ENCODE measurements around the gene CD55.

Gene CD55

GRCh38 chr1:207329469-207329868 is 8.0 kb downstream of the CD55 start:
- ChIA-PET CTCF (interaction anchor here (0.6 kb wide), 1 partner anchor 281 kb away, joined by 3 read pairs; no protein-coding TSS in a partner anchor), POLR2A (interaction anchor here (0.7 kb wide), 1 partner anchor 8 kb away, joined by 3 read pairs; the partner anchor contains the start of gene CD55)
- TF ChIP-seq ZNF384 (IDR thresholded peaks at IDR 0.05) (no peak), SUZ12 (IDR thresholded peaks at IDR 0.05) (no peak), FOXA1 (IDR thresholded peaks at IDR 0.05) (no peak), ELF4 (IDR thresholded peaks at IDR 0.05) (no peak)
- DNase-seq (ENCODE audit: extremely low spot score), result no peak

GRCh38 chr1:207330011-207330710 is 8.7 kb downstream of the CD55 start:
- CTCF ChIA-PET, result interaction anchor here (0.6 kb wide), 1 partner anchor 281 kb away, joined by 3 read pairs; no protein-coding TSS in a partner anchor
- POLR2A ChIA-PET, result interaction anchor here (0.7 kb wide), 1 partner anchor 9 kb away, joined by 3 read pairs; the partner anchor contains the start of gene CD55
- DNase-seq (ENCODE audit: extremely low spot score), result no peak
- TF ChIP-seq NFRKB (IDR thresholded peaks at IDR 0.05), result no peak
- no peak for TF ChIP-seq TARDBP (IDR thresholded peaks at IDR 0.05)
- TF ChIP-seq ZNF384 (IDR thresholded peaks at IDR 0.05), result no peak
- no peak for TF ChIP-seq ARNT (IDR thresholded peaks at IDR 0.05)
- TF ChIP-seq SUZ12 (IDR thresholded peaks at IDR 0.05), result no peak
- TF ChIP-seq L3MBTL2 (conservative IDR thresholded peaks at IDR 0.05), result no peak
- TF ChIP-seq BHLHE40 (IDR thresholded peaks at IDR 0.05; ENCODE audit: borderline replicate concordance), result no peak
- TF ChIP-seq SP1 (IDR thresholded peaks at IDR 0.05), result no peak
- no peak for TF ChIP-seq PKNOX1 (IDR thresholded peaks at IDR 0.05)

GRCh38 chr1:207331354-207332313 is 10.2 kb downstream of the CD55 start:
- CTCF ChIA-PET, result no interaction called here
- DNase-seq (ENCODE audit: extremely low spot score), result no peak
- TF ChIP-seq FOXK2 (IDR thresholded peaks at IDR 0.05), result no peak
- no peak for TF ChIP-seq NFRKB (IDR thresholded peaks at IDR 0.05)
- no peak for TF ChIP-seq LEF1 (IDR thresholded peaks at IDR 0.05; ENCODE audit: borderline replicate concordance)
- no peak for TF ChIP-seq CTBP1 (IDR thresholded peaks at IDR 0.05; ENCODE audit: borderline replicate concordance)
- TF ChIP-seq ZNF384 (IDR thresholded peaks at IDR 0.05), result no peak
- TF ChIP-seq ARNT (IDR thresholded peaks at IDR 0.05), result no peak
- TF ChIP-seq FOXA1 (IDR thresholded peaks at IDR 0.05), result no peak
- POLR2A ChIA-PET, result no interaction called here

- CTCF ChIA-PET, result no interaction called here
- DNase-seq (ENCODE audit: extremely low spot score), result no peak
- POLR2A ChIA-PET, result no interaction called here
- TF ChIP-seq CTBP1 (IDR thresholded peaks at IDR 0.05; ENCODE audit: borderline replicate concordance) (no peak), L3MBTL2 (conservative IDR thresholded peaks at IDR 0.05) (no peak), SUZ12 (IDR thresholded peaks at IDR 0.05) (no peak), HDGF (IDR thresholded peaks at IDR 0.05; ENCODE audit: borderline replicate concordance) (no peak), FOXA1 (IDR thresholded peaks at IDR 0.05) (no peak), ELF4 (IDR thresholded peaks at IDR 0.05) (no peak), SP1 (IDR thresholded peaks at IDR 0.05) (no peak), NFRKB (IDR thresholded peaks at IDR 0.05) (no peak), LEF1 (IDR thresholded peaks at IDR 0.05; ENCODE audit: borderline replicate concordance) (no peak), TARDBP (IDR thresholded peaks at IDR 0.05) (no peak), ZNF384 (IDR thresholded peaks at IDR 0.05) (no peak), ARNT (IDR thresholded peaks at IDR 0.05) (no peak), BHLHE40 (IDR thresholded peaks at IDR 0.05; ENCODE audit: borderline replicate concordance) (no peak), FOXK2 (IDR thresholded peaks at IDR 0.05) (no peak), FOXM1 (IDR thresholded peaks at IDR 0.05; ENCODE audit: borderline replicate concordance) (no peak), PKNOX1 (IDR thresholded peaks at IDR 0.05) (no peak)
These were observed 11.6 kb downstream of the CD55 start for GRCh38 chr1:207333009-207333600.

GRCh38 chr1:207333620-207334019 is 12.1 kb downstream of the CD55 start:
- no peak for TF ChIP-seq ARNT (IDR thresholded peaks at IDR 0.05)
- no peak for TF ChIP-seq BHLHE40 (IDR thresholded peaks at IDR 0.05; ENCODE audit: borderline replicate concordance)
- no peak for TF ChIP-seq SUZ12 (IDR thresholded peaks at IDR 0.05)
- TF ChIP-seq HDGF (IDR thresholded peaks at IDR 0.05; ENCODE audit: borderline replicate concordance), result no peak
- no peak for TF ChIP-seq ELF4 (IDR thresholded peaks at IDR 0.05)
- no peak for TF ChIP-seq LEF1 (IDR thresholded peaks at IDR 0.05; ENCODE audit: borderline replicate concordance)
- TF ChIP-seq TARDBP (IDR thresholded peaks at IDR 0.05), result no peak
- TF ChIP-seq PKNOX1 (IDR thresholded peaks at IDR 0.05), result no peak
- TF ChIP-seq FOXA1 (IDR thresholded peaks at IDR 0.05), result no peak
- TF ChIP-seq NFRKB (IDR thresholded peaks at IDR 0.05), result no peak
- no peak for TF ChIP-seq SP1 (IDR thresholded peaks at IDR 0.05)
- no peak for TF ChIP-seq ZNF384 (IDR thresholded peaks at IDR 0.05)
- TF ChIP-seq FOXK2 (IDR thresholded peaks at IDR 0.05), result no peak
- no peak for TF ChIP-seq L3MBTL2 (conservative IDR thresholded peaks at IDR 0.05)
- TF ChIP-seq FOXM1 (IDR thresholded peaks at IDR 0.05; ENCODE audit: borderline replicate concordance), result no peak
- no peak for TF ChIP-seq CTBP1 (IDR thresholded peaks at IDR 0.05; ENCODE audit: borderline replicate concordance)
- CTCF ChIA-PET, result no interaction called here
- POLR2A ChIA-PET, result no interaction called here
- DNase-seq (ENCODE audit: extremely low spot score), result no peak
